ENCODE measurements around the gene ADNP. TPM values are rescaled to one million over a fixed set of nuclear protein-coding genes. Genes with fewer than 3 reads are reported as not detected.

The ADNP gene
- total RNA-seq, 2 experiments from 2014 or later: 51.5 to 94.9 TPM

GRCh38 chr20:50892394-50892793 lies 38.8 kb downstream of the ADNP start:
- POLR2A ChIA-PET: no interaction called here
- CTCF ChIA-PET (ENCODE audit: unreplicated experiment): no interaction called here
- no peak overlapping the region for H3K4me2 ChIP-seq (ENCODE audit: low read length)

DNA sequence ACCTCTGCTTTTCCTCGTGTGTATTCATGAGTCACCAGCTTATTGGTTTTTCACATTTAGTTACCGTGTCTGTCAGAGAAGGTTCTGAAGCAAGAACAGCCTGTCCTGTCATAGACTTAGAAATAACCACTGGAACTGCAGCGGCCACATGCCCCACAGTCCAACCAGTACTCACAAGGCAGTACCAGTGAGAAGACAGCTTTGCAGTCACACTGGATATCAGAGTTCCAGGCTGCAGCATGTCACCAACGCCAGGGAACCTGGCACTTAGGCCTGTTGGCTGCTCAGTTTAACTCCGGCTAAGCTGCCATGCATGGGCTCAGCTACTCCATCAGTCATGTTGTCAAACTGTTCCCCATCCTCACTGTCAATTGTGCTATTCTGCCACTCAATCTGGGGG lies 40.1 kb downstream of the ADNP start:
- Histone ChIP-seq H3K79me2 (ENCODE audit: insufficient read depth, low read depth, low read length) (peaks cover 15% of the 10 kb centered on the region; the same call in 1 of the 2 replicates), H3K4me1 (ENCODE audit: insufficient read depth, low read length, poor library complexity, severe bottlenecking) (peaks cover 6% of the 10 kb centered on the region), H3K9me2 (ENCODE audit: insufficient read depth, low read length) (no peaks in the 10 kb centered on the region), H4K20me1 (ENCODE audit: insufficient read depth, low read length) (peaks cover 22% of the 10 kb centered on the region; the same call in 1 of the 2 replicates), H3K27ac (ENCODE audit: low read depth, low read length, poor library complexity, severe bottlenecking) (no peak overlapping the region), H3K9me3 (ENCODE audit: low read length) (no peaks in the 10 kb centered on the region), H3K4me2 (ENCODE audit: low read length) (no peak overlapping the region), H3K36me3 (ENCODE audit: insufficient read depth, low read length) (peaks cover 90% of the 10 kb centered on the region), H3K4me3 (ENCODE audit: low read depth, low read length, poor library complexity, severe bottlenecking) (no peak overlapping the region), H2AFZ (ENCODE audit: low read length) (no peak overlapping the region)
- no peak for DNase-seq (ENCODE audit: low spot score)
- TF ChIP-seq CTCF (conservative IDR thresholded peaks at IDR 0.05; ENCODE audit: low read length): no peak
- TF ChIP-seq EZH2phosphoT487 (IDR thresholded peaks at IDR 0.05; ENCODE audit: borderline replicate concordance, low read depth, low read length): no peak
- BruUV-seq (replicated peaks): no TSS peak
- CTCF ChIA-PET (ENCODE audit: unreplicated experiment): no interaction called here
- intact Hi-C loops (cut with micrococcal nuclease; ENCODE audit: unreplicated experiment): no loop called here
- POLR2A ChIA-PET: interaction anchor here (1.0 to 1.4 kb wide), 2 partner anchors 10 to 40 kb away, joined by 3 to 4 read pairs; partner anchors contain the start of gene ADNP

More at GRCh38 chr20:50892394-50892793, 38.8 kb downstream of the ADNP start:
- intact Hi-C loops (cut with micrococcal nuclease; ENCODE audit: unreplicated experiment): no loop called here
- H3K9me2 ChIP-seq (ENCODE audit: insufficient read depth, low read length): no peaks in the 10 kb centered on the region
- H2AFZ ChIP-seq (ENCODE audit: low read length): no peak overlapping the region
- BruUV-seq (replicated peaks): no TSS peak
- peaks cover 100% of the 10 kb centered on the region for H3K36me3 ChIP-seq (ENCODE audit: insufficient read depth, low read length)
- no peak overlapping the region for H3K27ac ChIP-seq (ENCODE audit: low read depth, low read length, poor library complexity, severe bottlenecking)
- H3K4me1 ChIP-seq (ENCODE audit: insufficient read depth, low read length, poor library complexity, severe bottlenecking): peaks cover 6% of the 10 kb centered on the region
- H4K20me1 ChIP-seq (ENCODE audit: insufficient read depth, low read length): peaks cover 22% of the 10 kb centered on the region; the same call in 1 of the 2 replicates
- H3K79me2 ChIP-seq (ENCODE audit: insufficient read depth, low read depth, low read length): peaks cover 15% of the 10 kb centered on the region; the same call in 1 of the 2 replicates
- no peak overlapping the region for H3K4me3 ChIP-seq (ENCODE audit: low read depth, low read length, poor library complexity, severe bottlenecking)
- TF ChIP-seq EZH2phosphoT487 (IDR thresholded peaks at IDR 0.05; ENCODE audit: borderline replicate concordance, low read depth, low read length): no peak
- no peak for TF ChIP-seq CTCF (conservative IDR thresholded peaks at IDR 0.05; ENCODE audit: low read length)
- no peak for DNase-seq (ENCODE audit: low spot score)
- no peaks in the 10 kb centered on the region for H3K9me3 ChIP-seq (ENCODE audit: low read length)

GRCh38 chr20:50887576-50887975 lies 43.7 kb downstream of the ADNP start:
- Histone ChIP-seq H3K9me3 (ENCODE audit: low read length) (no peaks in the 10 kb centered on the region), H3K9me2 (ENCODE audit: insufficient read depth, low read length) (no peaks in the 10 kb centered on the region), H3K79me2 (ENCODE audit: insufficient read depth, low read depth, low read length) (peaks cover 5% of the 10 kb centered on the region; the same call in 1 of the 2 replicates), H3K36me3 (ENCODE audit: insufficient read depth, low read length) (peaks cover 74% of the 10 kb centered on the region), H3K4me2 (ENCODE audit: low read length) (no peak overlapping the region), H3K4me1 (ENCODE audit: insufficient read depth, low read length, poor library complexity, severe bottlenecking) (peaks cover 6% of the 10 kb centered on the region), H2AFZ (ENCODE audit: low read length) (no peak overlapping the region), H3K27ac (ENCODE audit: low read depth, low read length, poor library complexity, severe bottlenecking) (no peak overlapping the region), H4K20me1 (ENCODE audit: insufficient read depth, low read length) (peaks cover 22% of the 10 kb centered on the region; the same call in 1 of the 2 replicates), H3K4me3 (ENCODE audit: low read depth, low read length, poor library complexity, severe bottlenecking) (no peak overlapping the region)
- CTCF ChIA-PET (ENCODE audit: unreplicated experiment): no interaction called here
- BruUV-seq (replicated peaks): no TSS peak
- TF ChIP-seq EZH2phosphoT487 (IDR thresholded peaks at IDR 0.05; ENCODE audit: borderline replicate concordance, low read depth, low read length) (no peak), CTCF (conservative IDR thresholded peaks at IDR 0.05; ENCODE audit: low read length) (no peak)
- no peak for DNase-seq (ENCODE audit: low spot score)
- intact Hi-C loops (cut with micrococcal nuclease; ENCODE audit: unreplicated experiment): no loop called here
- POLR2A ChIA-PET: no interaction called here
